Measurements from ENCODE around the gene STIP1. TPM values are rescaled to one million over a fixed set of nuclear protein-coding genes. Genes with fewer than 3 reads are reported as not detected.
A peak's percentile ranks its signal among the peaks of the same experiment; 100 is the strongest.

Gene STIP1
- total RNA-seq, 1 donor from 2014 or later: 252 TPM

DNA sequence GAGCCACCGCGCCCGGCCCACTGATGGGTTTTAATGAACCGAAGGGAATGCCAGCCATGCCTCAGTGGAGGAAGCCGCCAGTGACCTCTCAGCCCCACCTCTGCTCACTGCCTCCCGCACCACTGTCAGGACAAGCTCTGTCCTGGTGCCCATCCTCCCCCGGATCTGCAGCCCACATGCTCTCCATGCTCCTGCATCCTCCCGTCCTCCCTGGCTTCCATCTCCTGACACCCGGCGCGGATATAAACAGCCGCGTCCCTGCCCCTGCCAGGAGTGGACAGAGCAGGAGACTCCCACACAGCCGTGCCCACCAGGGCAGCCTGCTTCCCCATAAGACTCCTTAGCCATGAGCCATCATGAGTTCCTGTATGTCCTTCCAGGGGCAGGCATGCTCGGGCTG, 46.9 kb upstream of the STIP1 start:
- no peaks in the 10 kb centered on the region for H3K36me3 Mint-ChIP-seq
- H3K27ac ChIP-seq: no peak overlapping the region
- no peaks in the 10 kb centered on the region for H3K27me3 ChIP-seq
- H3K4me2 ChIP-seq: no peak overlapping the region
- H3K27ac Mint-ChIP-seq: peak overlapping the region; percentile 74
- no peak overlapping the region for H3K4me3 ChIP-seq
- H3K4me3 Mint-ChIP-seq: peak overlapping the region; percentile 63
- H4K20me1 ChIP-seq (ENCODE audit: low read depth): peaks cover 25% of the 10 kb centered on the region
- peaks cover 48% of the 10 kb centered on the region for H3K4me1 Mint-ChIP-seq
- no peaks in the 10 kb centered on the region for H3K9me3 Mint-ChIP-seq
- TF ChIP-seq EZH2 (IDR thresholded peaks at IDR 0.05) (no peak), EZH2phosphoT487 (IDR thresholded peaks at IDR 0.05) (no peak)
- TF ChIP-seq, protein P1, sequence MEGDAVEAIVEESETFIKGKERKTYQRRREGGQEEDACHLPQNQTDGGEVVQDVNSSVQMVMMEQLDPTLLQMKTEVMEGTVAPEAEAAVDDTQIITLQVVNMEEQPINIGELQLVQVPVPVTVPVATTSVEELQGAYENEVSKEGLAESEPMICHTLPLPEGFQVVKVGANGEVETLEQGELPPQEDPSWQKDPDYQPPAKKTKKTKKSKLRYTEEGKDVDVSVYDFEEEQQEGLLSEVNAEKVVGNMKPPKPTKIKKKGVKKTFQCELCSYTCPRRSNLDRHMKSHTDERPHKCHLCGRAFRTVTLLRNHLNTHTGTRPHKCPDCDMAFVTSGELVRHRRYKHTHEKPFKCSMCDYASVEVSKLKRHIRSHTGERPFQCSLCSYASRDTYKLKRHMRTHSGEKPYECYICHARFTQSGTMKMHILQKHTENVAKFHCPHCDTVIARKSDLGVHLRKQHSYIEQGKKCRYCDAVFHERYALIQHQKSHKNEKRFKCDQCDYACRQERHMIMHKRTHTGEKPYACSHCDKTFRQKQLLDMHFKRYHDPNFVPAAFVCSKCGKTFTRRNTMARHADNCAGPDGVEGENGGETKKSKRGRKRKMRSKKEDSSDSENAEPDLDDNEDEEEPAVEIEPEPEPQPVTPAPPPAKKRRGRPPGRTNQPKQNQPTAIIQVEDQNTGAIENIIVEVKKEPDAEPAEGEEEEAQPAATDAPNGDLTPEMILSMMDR (IDR thresholded peaks at IDR 0.05): no peak
- H3K79me2 ChIP-seq (ENCODE audit: low read depth): no peaks in the 10 kb centered on the region
- no peak for DNase-seq (ENCODE audit: low spot score)
- H3K36me3 ChIP-seq: no peaks in the 10 kb centered on the region
- H2AFZ ChIP-seq (replicated peaks): no peak overlapping the region
- H3K9ac ChIP-seq: no peak overlapping the region
- H3K27me3 Mint-ChIP-seq (ENCODE audit: insufficient read depth, low read depth): peaks cover 19% of the 10 kb centered on the region
- peaks cover 15% of the 10 kb centered on the region for H3K4me1 ChIP-seq
- no peaks in the 10 kb centered on the region for H3K9me3 ChIP-seq (ENCODE audit: low read depth)
- peaks cover 15% of the 10 kb centered on the region for H3F3A ChIP-seq (ENCODE audit: low read depth)

- Histone ChIP-seq H3K79me2 (ENCODE audit: low read depth) (no peaks in the 10 kb centered on the region), H3K4me1 (peaks cover 15% of the 10 kb centered on the region), H3K4me3 (no peak overlapping the region), H3K9me3 (ENCODE audit: low read depth) (no peaks in the 10 kb centered on the region), H3K9ac (no peak overlapping the region), H3K27me3 (no peaks in the 10 kb centered on the region), H3K36me3 (no peaks in the 10 kb centered on the region), H2AFZ (replicated peaks) (no peak overlapping the region), H4K20me1 (ENCODE audit: low read depth) (peaks cover 25% of the 10 kb centered on the region), H3F3A (ENCODE audit: low read depth) (peaks cover 15% of the 10 kb centered on the region), H3K27ac (no peak overlapping the region), H3K4me2 (no peak overlapping the region)
- H3K27me3 Mint-ChIP-seq (ENCODE audit: insufficient read depth, low read depth): peaks cover 19% of the 10 kb centered on the region
- no peaks in the 10 kb centered on the region for H3K36me3 Mint-ChIP-seq
- no peak for DNase-seq (ENCODE audit: low spot score)
- no peak overlapping the region for H3K27ac Mint-ChIP-seq
- TF ChIP-seq EZH2phosphoT487 (IDR thresholded peaks at IDR 0.05) (no peak), EZH2 (IDR thresholded peaks at IDR 0.05) (no peak)
- TF ChIP-seq, protein P1 (IDR thresholded peaks at IDR 0.05): no peak
- H3K4me1 Mint-ChIP-seq: peaks cover 46% of the 10 kb centered on the region
- no peaks in the 10 kb centered on the region for H3K9me3 Mint-ChIP-seq
- H3K4me3 Mint-ChIP-seq: no peak overlapping the region
Measured at GRCh38 chr11:64140082-64140481, 45.9 kb upstream of the STIP1 start.

- no peak overlapping the region for H2AFZ ChIP-seq (replicated peaks)
- H3K9me3 ChIP-seq (ENCODE audit: low read depth): no peaks in the 10 kb centered on the region
- H3F3A ChIP-seq (ENCODE audit: low read depth): peaks cover 15% of the 10 kb centered on the region
- no peak overlapping the region for H3K9ac ChIP-seq
- H3K79me2 ChIP-seq (ENCODE audit: low read depth): no peaks in the 10 kb centered on the region
- Mint-ChIP-seq H3K4me3 (peak overlapping the region; percentile 24), H3K27ac (peak overlapping the region; percentile 76), H3K36me3 (no peaks in the 10 kb centered on the region), H3K9me3 (no peaks in the 10 kb centered on the region), H3K27me3 (ENCODE audit: insufficient read depth, low read depth) (peaks cover 12% of the 10 kb centered on the region), H3K4me1 (peaks cover 50% of the 10 kb centered on the region)
- no peak overlapping the region for H3K4me3 ChIP-seq
- no peaks in the 10 kb centered on the region for H3K27me3 ChIP-seq
- H3K36me3 ChIP-seq: no peaks in the 10 kb centered on the region
- H3K4me1 ChIP-seq: peaks cover 15% of the 10 kb centered on the region
- TF ChIP-seq EZH2 (IDR thresholded peaks at IDR 0.05) (no peak), EZH2phosphoT487 (IDR thresholded peaks at IDR 0.05) (no peak)
- TF ChIP-seq, protein P1 (IDR thresholded peaks at IDR 0.05): no peak
- H3K27ac ChIP-seq: no peak overlapping the region
- peaks cover 25% of the 10 kb centered on the region for H4K20me1 ChIP-seq (ENCODE audit: low read depth)
- H3K4me2 ChIP-seq: no peak overlapping the region
- DNase-seq (ENCODE audit: low spot score): no peak
Measured at GRCh38 chr11:64141081-64141783, 44.7 kb upstream of the STIP1 start.
